Measurements from ENCODE around the gene PGGT1B.

DNA sequence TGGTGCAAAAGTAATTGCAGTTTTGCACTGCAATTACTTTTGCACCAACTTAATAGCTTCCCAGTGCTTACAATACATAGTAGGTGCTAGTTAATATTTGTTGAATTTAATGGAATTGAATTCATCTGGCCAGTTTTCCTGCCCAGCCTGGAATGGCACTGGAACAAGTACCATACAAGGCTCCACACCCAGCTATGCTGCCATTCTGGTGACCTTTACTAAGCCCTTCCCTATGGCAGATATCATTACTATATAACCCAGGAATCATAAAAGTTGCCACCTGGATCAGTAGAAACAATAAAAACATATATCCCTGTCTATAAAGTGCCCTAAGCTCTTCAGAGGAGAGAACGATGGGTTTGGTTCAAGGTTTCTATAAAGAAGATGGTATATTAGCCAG lies 70.6 kb downstream of the PGGT1B start:
- TF ChIP-seq POLR2A (IDR thresholded peaks at IDR 0.05) = no peak
- TF ChIP-seq CTCF (IDR thresholded peaks at IDR 0.05) = no peak

Data from uterus (tissue), 2 donors.